Activated CD4-positive, alpha-beta T cell treated with anti-CD3 and anti-CD28 coated beads for 36 hours (primary cell): ENCODE measurements around the gene RASA3. TPM values are rescaled to one million over a fixed set of nuclear protein-coding genes. Genes with fewer than 3 reads are reported as not detected.
A peak's percentile ranks its signal among the peaks of the same experiment; 100 is the strongest.
"Not testable (repeated sequence)": the region's sequence is repeated elsewhere in the genome, so short reads cannot be mapped to it uniquely, and the experiment has no call there.

Experiments
- ATAC-seq: fragments of 200-7000 bp; cut with Tn5 transposase; one replicate; pipeline ENCODE4 v1.10.0; 2021; ENCODE audit warnings: mild to moderate bottlenecking, moderate library complexity
- CTCF ChIA-PET: fragments of 350-600 bp; sonication (Branson Sonifier 250); formaldehyde crosslinking; loops from one replicate; lab custom pipeline; 2021; ENCODE audit warnings: antibody characterized with exemption; lab: Charles Lee
- POLR2A ChIA-PET: fragments of 350-600 bp; sonication (Branson Sonifier 250); formaldehyde crosslinking; loops from one replicate; lab custom pipeline; 2021; ENCODE audit warnings: antibody characterized with exemption, inconsistent platforms; lab: Charles Lee
- DNase-seq: peaks from one replicate; pipeline ENCODE4 v3.0.0-alpha.2; 2020
- H3K27ac Mint-ChIP-seq: one replicate; pipeline ENCODE4 v1.8.0; 2021; ENCODE audit warnings: mixed read lengths
- H3K27me3 Mint-ChIP-seq: one replicate; pipeline ENCODE4 v1.8.0; 2021; ENCODE audit warnings: mixed read lengths
- H3K36me3 Mint-ChIP-seq: one replicate; pipeline ENCODE4 v1.8.0; 2021; ENCODE audit warnings: low read depth, mixed read lengths
- H3K4me1 Mint-ChIP-seq: one replicate; pipeline ENCODE4 v1.8.0; 2021; ENCODE audit warnings: mixed read lengths
- H3K4me3 Mint-ChIP-seq: one replicate; pipeline ENCODE4 v1.8.0; 2021; ENCODE audit warnings: mild to moderate bottlenecking, moderate library complexity, mixed read lengths
- H3K9me3 Mint-ChIP-seq: one replicate; pipeline ENCODE4 v1.8.0; 2021; ENCODE audit warnings: low read depth, mixed read lengths
- intact Hi-C, 2 experiments: fragments of 100-400 bp; cut with DNase I in 1 of 2; cut with micrococcal nuclease in 1 of 2; formaldehyde crosslinking; loops; one replicate each; pipeline versions ENCODE4 v1.14.2 to v1.15.1; 2022 to 2024; cut with DNase I, micrococcal nuclease
- total RNA-seq, 2 experiments: library from RNA; stranded (reverse); gene quantifications; one replicate each; pipeline ENCODE4 v1.2.3, GENCODE V29; 2021

RASA3 gene
- total RNA-seq, 2 experiments from 2014 or later = 33.0 to 34.7 TPM

- no peak overlapping the region for H3K4me3 Mint-ChIP-seq
- DNase-seq (peak; percentile 6), ATAC-seq (no peak)
- H3K4me1 Mint-ChIP-seq = peaks cover 79% of the 10 kb centered on the region
- POLR2A ChIA-PET = interaction anchor here (0.7 kb wide), 1 partner anchor 9 kb away, joined by 3 read pairs; no protein-coding TSS in a partner anchor
- H3K9me3 Mint-ChIP-seq = no peaks in the 10 kb centered on the region
- no peaks in the 10 kb centered on the region for H3K27me3 Mint-ChIP-seq
- peak overlapping the region; percentile 48 for H3K27ac Mint-ChIP-seq
- CTCF ChIA-PET = interaction anchor here (0.9 to 1.5 kb wide), 2 partner anchors 54 to 108 kb away, joined by 3 read pairs; no protein-coding TSS in a partner anchor
- intact Hi-C loops = loop anchor here in 1 of 2 experiments (10.0 kb wide), 1 partner anchor 304 kb away; no protein-coding TSS in a partner anchor
- peaks cover 25% of the 10 kb centered on the region for H3K36me3 Mint-ChIP-seq
Observed at GRCh38 chr13:114118511-114119123, 13.8 kb downstream of the RASA3 start.

- Mint-ChIP-seq H3K4me1 (peaks cover 77% of the 10 kb centered on the region), H3K36me3 (peaks cover 29% of the 10 kb centered on the region), H3K27ac (peak overlapping the region; percentile 48), H3K9me3 (no peaks in the 10 kb centered on the region), H3K27me3 (no peaks in the 10 kb centered on the region), H3K4me3 (no peak overlapping the region)
- peak; percentile 13 for ATAC-seq
- intact Hi-C loops = loop anchor here in 1 of 2 experiments (10.0 kb wide), 1 partner anchor 303 kb away; no protein-coding TSS in a partner anchor
- POLR2A ChIA-PET = interaction anchor here (0.7 kb wide), 1 partner anchor 8 kb away, joined by 3 read pairs; no protein-coding TSS in a partner anchor
- CTCF ChIA-PET = interaction anchor here (0.9 to 1.5 kb wide), 2 partner anchors 53 to 108 kb away, joined by 3 read pairs; no protein-coding TSS in a partner anchor
- peak; percentile 28 for DNase-seq
Observed at GRCh38 chr13:114118086-114118485, 14.3 kb downstream of the RASA3 start.

- H3K9me3 Mint-ChIP-seq, CTCF ChIA-PET, ATAC-seq, POLR2A ChIA-PET, H3K27ac Mint-ChIP-seq, H3K27me3 Mint-ChIP-seq, H3K4me3 Mint-ChIP-seq: not testable (repeated sequence)
- H3K36me3 Mint-ChIP-seq = peaks cover 29% of the 10 kb centered on the region
- H3K4me1 Mint-ChIP-seq = peaks cover 77% of the 10 kb centered on the region
- DNase-seq = peak; percentile 6
- intact Hi-C loops = loop anchor here in 1 of 2 experiments (10.0 kb wide), 1 partner anchor 303 kb away; no protein-coding TSS in a partner anchor
Observed at GRCh38 chr13:114117341-114117874, 15.0 kb downstream of the RASA3 start.

GRCh38 chr13:114116734-114117133 lies 15.7 kb downstream of the RASA3 start:
- Mint-ChIP-seq H3K27ac (no peak overlapping the region), H3K4me1 (peaks cover 78% of the 10 kb centered on the region), H3K9me3 (no peaks in the 10 kb centered on the region), H3K4me3 (no peak overlapping the region), H3K36me3 (peaks cover 29% of the 10 kb centered on the region), H3K27me3 (no peaks in the 10 kb centered on the region)
- DNase-seq (peak; percentile 7), ATAC-seq (no peak)
- POLR2A ChIA-PET = no interaction called here
- CTCF ChIA-PET = no interaction called here
- intact Hi-C loops = loop anchor here in 1 of 2 experiments (10.0 kb wide), 1 partner anchor 302 kb away; no protein-coding TSS in a partner anchor

- no peaks in the 10 kb centered on the region for H3K27me3 Mint-ChIP-seq
- no peaks in the 10 kb centered on the region for H3K9me3 Mint-ChIP-seq
- ATAC-seq (no peak), DNase-seq (no peak)
- H3K4me1 Mint-ChIP-seq = peaks cover 73% of the 10 kb centered on the region
- H3K36me3 Mint-ChIP-seq = peaks cover 29% of the 10 kb centered on the region
- H3K4me3 Mint-ChIP-seq = no peak overlapping the region
- POLR2A ChIA-PET = no interaction called here
- CTCF ChIA-PET = interaction anchor here (1.2 kb wide), 1 partner anchor 11 kb away, joined by 3 read pairs; no protein-coding TSS in a partner anchor
- intact Hi-C loops = loop anchor here in 1 of 2 experiments (10.0 kb wide), 1 partner anchor 301 kb away; no protein-coding TSS in a partner anchor
- peak overlapping the region; percentile 83 for H3K27ac Mint-ChIP-seq
Observed at GRCh38 chr13:114115796-114116195, 16.6 kb downstream of the RASA3 start.

GRCh38 chr13:114115191-114115671 lies 17.2 kb downstream of the RASA3 start:
- ChIA-PET CTCF (interaction anchor here (0.6 to 1.3 kb wide), 3 partner anchors 11 to 111 kb away, joined by 3 to 4 read pairs (median 3); no protein-coding TSS in a partner anchor), POLR2A (interaction anchor here (0.9 kb wide), 1 partner anchor 16 kb away, joined by 3 read pairs; no protein-coding TSS in a partner anchor)
- H3K36me3 Mint-ChIP-seq = peaks cover 25% of the 10 kb centered on the region
- ATAC-seq (peak; percentile 41), DNase-seq (peak; percentile 59)
- H3K9me3 Mint-ChIP-seq = no peaks in the 10 kb centered on the region
- H3K4me3 Mint-ChIP-seq = peak overlapping the region; percentile 23
- peak overlapping the region; percentile 83 for H3K27ac Mint-ChIP-seq
- H3K4me1 Mint-ChIP-seq = peaks cover 74% of the 10 kb centered on the region
- intact Hi-C loops = loop anchor here in 1 of 2 experiments (10.0 kb wide), 1 partner anchor 300 kb away; no protein-coding TSS in a partner anchor
- no peaks in the 10 kb centered on the region for H3K27me3 Mint-ChIP-seq

- not testable (repeated sequence) for H3K9me3 Mint-ChIP-seq, H3K4me3 Mint-ChIP-seq, ATAC-seq, H3K27me3 Mint-ChIP-seq
- intact Hi-C loops = loop anchor here (5.0 to 10.0 kb wide), 3 partner anchors 33 to 300 kb away; no protein-coding TSS in a partner anchor
- Mint-ChIP-seq H3K27ac (peak overlapping the region; percentile 53), H3K36me3 (peaks cover 25% of the 10 kb centered on the region), H3K4me1 (peaks cover 80% of the 10 kb centered on the region)
- peak; percentile 2 for DNase-seq
- POLR2A ChIA-PET = interaction anchor here (0.9 kb wide), 1 partner anchor 16 kb away, joined by 3 read pairs; no protein-coding TSS in a partner anchor
- CTCF ChIA-PET = interaction anchor here (0.6 to 1.3 kb wide), 5 partner anchors 12 to 112 kb away, joined by 3 to 5 read pairs (median 3); no protein-coding TSS in a partner anchor
Observed at GRCh38 chr13:114114666-114115065, 17.8 kb downstream of the RASA3 start.

- H3K36me3 Mint-ChIP-seq = peaks cover 25% of the 10 kb centered on the region
- H3K27ac Mint-ChIP-seq = peak overlapping the region; percentile 53
- H3K4me1 Mint-ChIP-seq = peaks cover 82% of the 10 kb centered on the region
- no peak overlapping the region for H3K4me3 Mint-ChIP-seq
- no peaks in the 10 kb centered on the region for H3K9me3 Mint-ChIP-seq
- DNase-seq = peak; percentile 10
- ChIA-PET CTCF (interaction anchor here (0.8 to 1.3 kb wide), 4 partner anchors 12 to 114 kb away, joined by 3 to 5 read pairs (median 4); no protein-coding TSS in a partner anchor), POLR2A (no interaction called here)
- intact Hi-C loops = loop anchor here (5.0 to 10.0 kb wide), 3 partner anchors 33 to 299 kb away; no protein-coding TSS in a partner anchor
- H3K27me3 Mint-ChIP-seq = no peaks in the 10 kb centered on the region
- no peak for ATAC-seq
Observed at GRCh38 chr13:114114006-114114640, 18.3 kb downstream of the RASA3 start.

- Mint-ChIP-seq H3K4me1 (peaks cover 81% of the 10 kb centered on the region), H3K36me3 (peaks cover 25% of the 10 kb centered on the region), H3K27ac (peak overlapping the region; percentile 61)
- H3K27me3 Mint-ChIP-seq, POLR2A ChIA-PET, ATAC-seq, H3K4me3 Mint-ChIP-seq, H3K9me3 Mint-ChIP-seq: not testable (repeated sequence)
- CTCF ChIA-PET = interaction anchor here (1.0 to 1.2 kb wide), 4 partner anchors 13 to 115 kb away, joined by 3 to 5 read pairs (median 4); no protein-coding TSS in a partner anchor
- intact Hi-C loops = loop anchor here (5.0 to 10.0 kb wide), 3 partner anchors 34 to 299 kb away; no protein-coding TSS in a partner anchor
- DNase-seq = peak; percentile 2
Observed at GRCh38 chr13:114113395-114113794, 19.0 kb downstream of the RASA3 start.

GRCh38 chr13:114112826-114113322 lies 19.5 kb downstream of the RASA3 start:
- POLR2A ChIA-PET = no interaction called here
- Mint-ChIP-seq H3K36me3 (peaks cover 26% of the 10 kb centered on the region), H3K4me3 (no peak overlapping the region), H3K9me3 (no peaks in the 10 kb centered on the region), H3K27ac (peak overlapping the region; percentile 61), H3K4me1 (peaks cover 81% of the 10 kb centered on the region), H3K27me3 (no peaks in the 10 kb centered on the region)
- CTCF ChIA-PET = interaction anchor here (1.0 to 1.1 kb wide), 2 partner anchors 18 to 114 kb away, joined by 4 to 5 read pairs; no protein-coding TSS in a partner anchor
- intact Hi-C loops = loop anchor here (5.0 to 10.0 kb wide), 3 partner anchors 34 to 298 kb away; no protein-coding TSS in a partner anchor
- DNase-seq (peak; percentile 10), ATAC-seq (no peak)
